Endothelial cell of umbilical vein (primary cell): ENCODE data around the gene THSD4. TPM values are rescaled to one million over a fixed set of nuclear protein-coding genes. Genes with fewer than 3 reads are reported as not detected.

Experiments used
- BruUV-seq: library from RNA; stranded (reverse); fragments of 400-500 nt; replicated peaks from 2 replicates; lab custom pipeline; 2021; lab: Mats Ljungman, UMichigan
- CTCF ChIA-PET: fragments of 300-600, 350-600 bp; sonication (Branson Sonifier 250); formaldehyde crosslinking; loops from one replicate; lab custom pipeline; 2021; ENCODE audit warnings: antibody characterized with exemption, inconsistent platforms; lab: Charles Lee
- POLR2A ChIA-PET: fragments of 300-600, 350-600 bp; sonication (Branson Sonifier 250); formaldehyde crosslinking; loops from one replicate; lab custom pipeline; 2021; ENCODE audit warnings: antibody characterized with exemption, inconsistent platforms; lab: Charles Lee
- DNase-seq: peaks from one replicate; pipeline ENCODE4 v3.0.0-alpha.2; 2011; ENCODE audit warnings: low read depth, low spot score
- FAIRE-seq: peaks from 2 replicates; lab custom pipeline; 2011; peaks lifted over from hg19 to GRCh38; lab: Jason Lieb, UNC
- H2AFZ ChIP-seq: 2 replicates; pipeline ENCODE4 v1.6.0; 2012; ENCODE audit warnings: low read depth, low read length, control low read depth, inconsistent platforms
- H3K27ac ChIP-seq: 2 replicates; pipeline ENCODE4 v1.5.1; 2011; ENCODE audit warnings: low read depth, mild to moderate bottlenecking, control low read depth, low read length, moderate library complexity; ENCODE audit not compliant: insufficient read depth
- H3K27me3 ChIP-seq, 2 experiments: 2 replicates each; pipeline versions ENCODE4 v1.6.0 to v1.6.1; 2011; ENCODE audit warnings: low read length in 2 of 2, mixed read lengths in 1 of 2; ENCODE audit not compliant: control insufficient read depth in 2 of 2, insufficient read depth in 2 of 2
- H3K36me3 ChIP-seq, 2 experiments: 2 replicates in 1 of 2; 3 replicates in 1 of 2; pipeline ENCODE4 v1.5.1; 2011; ENCODE audit warnings: low read length in 2 of 2, mild to moderate bottlenecking in 1 of 2, moderate library complexity in 1 of 2; ENCODE audit not compliant: control insufficient read depth in 2 of 2, insufficient read depth in 2 of 2; ENCODE audit errors: extremely low read depth in 1 of 2
- H3K4me1 ChIP-seq: 3 replicates; pipeline ENCODE4 v1.5.1; 2011; ENCODE audit warnings: mild to moderate bottlenecking, low read length; ENCODE audit not compliant: control insufficient read depth, insufficient read depth; ENCODE audit errors: extremely low read depth
- H3K4me2 ChIP-seq: 2 replicates; pipeline ENCODE4 v1.6.1; 2011; ENCODE audit warnings: low read length, control low read depth, mixed read lengths; ENCODE audit not compliant: insufficient read depth
- H3K4me3 ChIP-seq, 3 experiments: fragments of 200-600 bp in 1 of 3; sonication (generic), shearing (Covaris generic) in 1 of 3; replicated peaks in 1 of 3; 2 replicates each; pipeline ENCODE4 v1.5.1; 2011 to 2016; ENCODE audit warnings: control low read depth in 3 of 3, low read length in 3 of 3, mild to moderate bottlenecking in 2 of 3, inconsistent platforms in 1 of 3, low read depth in 1 of 3, moderate library complexity in 1 of 3; ENCODE audit not compliant: insufficient read depth in 1 of 3
- H3K79me2 ChIP-seq: 2 replicates; pipeline ENCODE4 v1.6.0; 2012; ENCODE audit warnings: low read length, inconsistent platforms; ENCODE audit not compliant: control insufficient read depth, insufficient read depth
- H3K9ac ChIP-seq: replicated peaks from 2 replicates; pipeline ENCODE3; 2011; ENCODE audit warnings: low read length, control low read depth; ENCODE audit not compliant: insufficient read depth; ENCODE audit errors: extremely low read depth
- H3K9me1 ChIP-seq: replicated peaks from 3 replicates; pipeline ENCODE4 v1.6.0; 2011; ENCODE audit warnings: mild to moderate bottlenecking, low read length; ENCODE audit not compliant: control insufficient read depth, insufficient read depth; ENCODE audit errors: extremely low read depth
- H3K9me3 ChIP-seq: replicated peaks from 2 replicates; pipeline ENCODE4 v1.5.1; 2012; ENCODE audit warnings: low read length, inconsistent platforms; ENCODE audit not compliant: control insufficient read depth, insufficient read depth
- H4K20me1 ChIP-seq: replicated peaks from 2 replicates; pipeline ENCODE3; 2011; ENCODE audit warnings: mild to moderate bottlenecking, low read length; ENCODE audit not compliant: control insufficient read depth, insufficient read depth; ENCODE audit errors: extremely low read depth
- FOS ChIP-seq: IDR thresholded peaks from 2 replicates; pipeline ENCODE4 v1.6.1; 2011; ENCODE audit warnings: mild to moderate bottlenecking, low read length, moderate library complexity, borderline replicate concordance; ENCODE audit not compliant: insufficient read depth
- MYC ChIP-seq: IDR thresholded peaks from one replicate; pipeline ENCODE4 v1.6.1; 2011; ENCODE audit warnings: mild to moderate bottlenecking, low read depth, low read length
- POLR2A ChIP-seq: IDR thresholded peaks from 2 replicates; pipeline ENCODE4 v1.6.1; 2012; ENCODE audit warnings: low read depth, mild to moderate bottlenecking, control low read depth, low read length
- POLR2AphosphoS5 ChIP-seq: IDR thresholded peaks from 2 replicates; pipeline ENCODE4 v1.6.1; 2012; ENCODE audit warnings: low read depth, mild to moderate bottlenecking, control low read depth, low read length, moderate library complexity; ENCODE audit not compliant: insufficient read depth
- dilution Hi-C: fragments of 300-500 bp; cut with MboI; formaldehyde crosslinking; loops from one replicate; pipeline ENCODE4 v1.15.0; 2019; ENCODE audit warnings: low sequenced_read_pairs; ENCODE audit not compliant: extremely low pct_ligation_motif_present
- intact Hi-C: fragments of 100-400 bp; cut with micrococcal nuclease; formaldehyde crosslinking; loops from one replicate; pipeline ENCODE4 v1.10.0; 2022
- polyA plus RNA-seq, 4 experiments: library from polyadenylated mRNA; depleted of rRNA in 3 of 4; stranded (reverse) in 3 of 4; unstranded in 1 of 4; fragments of >200 nt; gene quantifications; 2 replicates each; pipeline versions ENCODE4 v1.2.1 to v1.2.3, GENCODE V29; 2011 to 2012; ENCODE audit warnings: missing spikeins in 1 of 4
- total RNA-seq: library from RNA; stranded (reverse); gene quantifications from 2 replicates; pipeline ENCODE4 v1.2.3, GENCODE V29; 2021
- TF ChIP-seq, protein P1 (sequence below), 2 donors: IDR thresholded peaks; 1 replicate in 1 of 2; 2 replicates in 1 of 2; pipeline ENCODE4 v1.5.1; 2011; ENCODE audit warnings: low read length in 2 of 2, mild to moderate bottlenecking in 2 of 2, moderate library complexity in 2 of 2, control low read depth in 1 of 2, inconsistent platforms in 1 of 2, low read depth in 1 of 2; ENCODE audit not compliant: insufficient read depth in 1 of 2; ENCODE audit errors: extremely low read depth in 1 of 2
- TF ChIP-seq, protein P2 (sequence below): IDR thresholded peaks from 2 replicates; pipeline ENCODE4 v1.6.1; 2011; ENCODE audit not compliant: insufficient read depth, insufficient read length

Gene THSD4
- total and polyA plus RNA-seq, 2 donors (not counting 3 experiments of a cell fraction or from before 2014, with no cell fraction given) = 9.9 to 25.4 TPM

DNA sequence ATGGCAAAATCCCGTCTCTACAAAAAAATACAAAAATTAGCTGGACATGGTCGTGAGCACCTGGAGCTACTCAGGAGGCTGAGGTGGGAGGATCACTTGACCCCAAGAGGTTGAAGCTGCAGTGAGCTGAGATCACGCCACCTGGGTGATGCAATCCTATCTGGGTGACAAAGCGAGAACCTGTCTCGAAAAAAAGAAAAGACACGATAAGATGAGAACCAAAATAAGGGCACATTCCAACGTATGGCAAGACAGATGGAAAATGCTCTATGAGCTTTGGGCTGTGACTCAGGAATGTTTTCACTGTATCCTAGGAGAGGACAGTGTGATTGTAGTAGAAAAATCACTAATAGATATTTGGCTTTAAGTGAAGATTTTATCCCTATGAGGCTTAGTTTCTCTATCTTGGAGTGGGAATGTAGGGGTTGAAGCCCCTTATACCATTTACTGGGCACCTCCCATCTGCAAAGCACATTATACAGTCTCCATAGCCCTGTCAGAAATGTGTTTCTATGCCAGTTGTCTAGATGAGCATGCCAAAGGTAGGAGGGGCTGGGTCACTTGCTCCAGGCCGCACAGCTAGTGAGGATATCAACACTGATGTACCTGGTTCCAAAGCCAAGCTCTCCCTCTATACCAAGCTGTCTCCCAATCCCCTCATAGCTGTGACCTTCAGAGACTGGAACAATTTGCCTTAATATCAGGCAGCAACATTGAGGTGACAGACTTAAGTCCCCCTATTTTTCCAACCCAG is 641.5 kb downstream of the THSD4 start:
- DNase-seq (no peak), FAIRE-seq (no peak)
- H2AFZ ChIP-seq = no peak overlapping the region
- no peak for TF ChIP-seq POLR2A
- TF ChIP-seq MYC = no peak
- TF ChIP-seq, protein P1, sequence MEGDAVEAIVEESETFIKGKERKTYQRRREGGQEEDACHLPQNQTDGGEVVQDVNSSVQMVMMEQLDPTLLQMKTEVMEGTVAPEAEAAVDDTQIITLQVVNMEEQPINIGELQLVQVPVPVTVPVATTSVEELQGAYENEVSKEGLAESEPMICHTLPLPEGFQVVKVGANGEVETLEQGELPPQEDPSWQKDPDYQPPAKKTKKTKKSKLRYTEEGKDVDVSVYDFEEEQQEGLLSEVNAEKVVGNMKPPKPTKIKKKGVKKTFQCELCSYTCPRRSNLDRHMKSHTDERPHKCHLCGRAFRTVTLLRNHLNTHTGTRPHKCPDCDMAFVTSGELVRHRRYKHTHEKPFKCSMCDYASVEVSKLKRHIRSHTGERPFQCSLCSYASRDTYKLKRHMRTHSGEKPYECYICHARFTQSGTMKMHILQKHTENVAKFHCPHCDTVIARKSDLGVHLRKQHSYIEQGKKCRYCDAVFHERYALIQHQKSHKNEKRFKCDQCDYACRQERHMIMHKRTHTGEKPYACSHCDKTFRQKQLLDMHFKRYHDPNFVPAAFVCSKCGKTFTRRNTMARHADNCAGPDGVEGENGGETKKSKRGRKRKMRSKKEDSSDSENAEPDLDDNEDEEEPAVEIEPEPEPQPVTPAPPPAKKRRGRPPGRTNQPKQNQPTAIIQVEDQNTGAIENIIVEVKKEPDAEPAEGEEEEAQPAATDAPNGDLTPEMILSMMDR (IDR thresholded peaks at IDR 0.05; ENCODE audit: extremely low read depth in 1 of 2, insufficient read depth in 1 of 2, low read depth in 1 of 2, low read length in 2 of 2) = no peak
- no peak for TF ChIP-seq POLR2AphosphoS5
- TF ChIP-seq FOS = no peak
- TF ChIP-seq, protein P2, sequence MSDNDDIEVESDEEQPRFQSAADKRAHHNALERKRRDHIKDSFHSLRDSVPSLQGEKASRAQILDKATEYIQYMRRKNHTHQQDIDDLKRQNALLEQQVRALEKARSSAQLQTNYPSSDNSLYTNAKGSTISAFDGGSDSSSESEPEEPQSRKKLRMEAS = no peak
- peaks cover 36% of the 10 kb centered on the region for H3K4me1 ChIP-seq
- no peak overlapping the region for H3K4me2 ChIP-seq
- H3K9me3 ChIP-seq = peaks cover 4% of the 10 kb centered on the region
- CTCF ChIA-PET = interaction anchor here (0.9 to 2.5 kb wide), 3 partner anchors 12 to 44 kb away, joined by 4 to 9 read pairs (median 4); no protein-coding TSS in a partner anchor
- no peaks in the 10 kb centered on the region for H3K79me2 ChIP-seq
- intact Hi-C loops = no loop called here
- dilution Hi-C loops = no loop called here
- no peak overlapping the region for H3K4me3 ChIP-seq
- no peaks in the 10 kb centered on the region for H3K9me1 ChIP-seq
- no peak overlapping the region for H3K9ac ChIP-seq
- H4K20me1 ChIP-seq = no peaks in the 10 kb centered on the region
- no peaks in the 10 kb centered on the region for H3K27me3 ChIP-seq
- no peak overlapping the region for H3K27ac ChIP-seq
- no peaks in the 10 kb centered on the region for H3K36me3 ChIP-seq
- POLR2A ChIA-PET = no interaction called here
- no TSS peak for BruUV-seq
